Heart left ventricle (tissue), 16 donors: ENCODE results near the gene RIMS3. TPM values are rescaled to one million over a fixed set of nuclear protein-coding genes. Genes with fewer than 3 reads are reported as not detected.
A peak's percentile ranks its signal among the peaks of the same experiment; 100 is the strongest.

ENCODE experiments used
- ATAC-seq, 4 donors: fragments of 200-7000 bp; cut with Tn5 transposase; one replicate each; pipeline ENCODE4 v1.9.1; 2020 to 2022; ENCODE audit warnings: moderate library complexity in 4 of 4, mild to moderate bottlenecking in 3 of 4, moderate number of reproducible peaks in 1 of 4
- DNase-seq, 5 donors: peaks; one replicate each; pipeline ENCODE4 v3.0.0-alpha.2; 2020
- H3K27ac ChIP-seq, 12 donors: fragments of 200-600 bp; sonication (generic) in 4 of 12; one replicate each; pipeline versions ENCODE4 v1.5.0 to v1.8.0; 2016 to 2022; ENCODE audit warnings: mild to moderate bottlenecking in 2 of 12
- H3K27me3 ChIP-seq, 9 donors: fragments of 200-600 bp; sonication (generic) in 2 of 9; one replicate each; pipeline versions ENCODE4 v1.5.1 to v1.8.0; 2016 to 2022; ENCODE audit warnings: mild to moderate bottlenecking in 3 of 9
- H3K36me3 ChIP-seq, 9 donors: fragments of 200-600 bp; sonication (generic) in 2 of 9; one replicate each; pipeline versions ENCODE4 v1.5.0 to v1.8.0; 2018 to 2022; ENCODE audit warnings: mild to moderate bottlenecking in 2 of 9
- H3K4me1 ChIP-seq, 12 donors: fragments of 200-600 bp; sonication (generic) in 4 of 12; one replicate each; pipeline versions ENCODE4 v1.5.0 to v1.8.0; 2016 to 2022; ENCODE audit warnings: mild to moderate bottlenecking in 3 of 12
- H3K4me3 ChIP-seq, 12 donors: fragments of 200-600 bp; sonication (generic) in 4 of 12; one replicate each; pipeline versions ENCODE4 v1.5.0 to v1.8.0; 2017 to 2022; ENCODE audit warnings: mild to moderate bottlenecking in 9 of 12, moderate library complexity in 4 of 12
- H3K9me3 ChIP-seq, 12 donors: fragments of 200-600 bp; sonication (generic) in 4 of 12; one replicate each; pipeline versions ENCODE4 v1.5.0 to v1.8.0; 2016 to 2022; ENCODE audit warnings: mild to moderate bottlenecking in 1 of 12
- CTCF ChIP-seq, 12 donors: fragments of 200-600 bp; sonication (generic) in 4 of 12; IDR thresholded peaks; one replicate each; pipeline versions ENCODE4 v1.5.0 to v1.8.0; 2018 to 2022; ENCODE audit warnings: antibody characterized with exemption in 12 of 12, mild to moderate bottlenecking in 5 of 12
- POLR2A ChIP-seq, 2 donors: fragments of 450-650 bp; IDR thresholded peaks; one replicate each; pipeline ENCODE4 v1.6.1; 2017; ENCODE audit warnings: antibody characterized with exemption in 2 of 2, mild to moderate bottlenecking in 2 of 2, moderate library complexity in 2 of 2
- WGBS, 4 donors: extraction: QIAGEN DNeasy Blood & Tissue Kit in 2 of 4; methylation state at CpG; one replicate each; pipeline versions ENCODE4 v1.1.5 to v1.1.7; 2013 to 2018; 5-methylcytosine and 5-hydroxymethylcytosine counted together
- intact Hi-C, 10 donors: fragments of 100-400 bp; cut with DNase I; formaldehyde crosslinking; loops; one replicate each; pipeline versions ENCODE4 v1.11.1 to v1.14.2; 2022
- polyA plus RNA-seq, 2 donors: library from polyadenylated mRNA; stranded (reverse); fragments of 200-250 nt; gene quantifications; one replicate each; pipeline ENCODE4 v1.2.3, GENCODE V29; 2013
- total RNA-seq, 9 donors: library from RNA; depleted of rRNA in 2 of 9; stranded (reverse); fragments of >200 nt in 2 of 9; fragmentation: NEBNext Ultra II Directional in 3 of 9; extraction: Animal tissue kit (Norgen Biotek cat#: 25700) in 3 of 9; gene quantifications; one replicate each; pipeline versions ENCODE4 v1.1.0 to v1.2.4, GENCODE V29; 2016 to 2023
- donor health status: ischemic (EF 13 %, LVEDD 7.1; RV severe dilation, severe dysfunction).
- donor health status: healthy with polysubstance abuse.
- donor health status: DM: no; HTN: yes; CAD: no.
- donor health status: DM: no; HTN: no; CAD: no.
- donor health status: ischemic (EF 25% LVEDD 6.9; RV normal size, moderate dysfunction).
- donor health status: ischemic (EF 25% LVEDD 5.7; RV mildly dilated, moderate dysfunction).
- donor health status: healthy.
- donor health status: DM: yes; HTN: yes; CAD: no.
- donor health status: ischemic (EF 35%, LVEDD 5.7; RV mildly dilated, moderate dysfunction).
- donor health status: nonischemic (EF 11% LVEDD 7.7; RV severe dilation, severe dysfunction).
- donor health status: DM: yes; HTN: yes; CAD: no.
- donor health status: PGD.
- donor health status: ischemic (EF 29% LVEDD 5.4; RV normal size, mild dysfunction).
- donor health status: nonischemic (EF 23%, LVEDD 6.1; RV moderate dilation, normal function).

Gene RIMS3
- total and polyA plus RNA-seq, 11 donors, result 0.23 to 3.0 (median 1.00) TPM

- no peaks in the 10 kb centered on the region for H3K27me3 ChIP-seq
- H3K9me3 ChIP-seq, result peaks cover 0 to 9% (median 0%) of the 10 kb centered on the region in 12 donors
- WGBS, 4 donors, result 90 to 94% (median 91%) methylated on average over 1 of the region's 1 CpG
- H3K36me3 ChIP-seq, result no peaks in the 10 kb centered on the region
- H3K4me1 ChIP-seq, result no peaks in the 10 kb centered on the region
- DNase-seq (no peak), ATAC-seq (no peak)
- no peak for TF ChIP-seq CTCF (IDR thresholded peaks at IDR 0.05)
- TF ChIP-seq POLR2A (IDR thresholded peaks at IDR 0.05), result no peak
- no peak overlapping the region for H3K27ac ChIP-seq
- H3K4me3 ChIP-seq, result no peak overlapping the region
- intact Hi-C loops, result loop anchor here in 5 of 10 donors (10.0 kb wide), 3 partner anchors 47 to 337 kb away; partner anchors contain the start of gene RIMS3 (in 2 of the 5)
Measured at GRCh38 chr1:40618108-40618507, 47.4 kb downstream of the RIMS3 start.

GRCh38 chr1:40612345-40612831, 53.1 kb downstream of the RIMS3 start:
- peak in 4 of 5 donors; percentile 50 to 68 (median 56) for DNase-seq
- 30 to 36% (median 34%) methylated on average over 11 of the region's 11 CpGs for WGBS, 4 donors
- peaks cover 0 to 9% (median 0%) of the 10 kb centered on the region in 12 donors for H3K9me3 ChIP-seq
- intact Hi-C loops, result loop anchor here (1.0 to 10.0 kb wide), 15 partner anchors 52 to 342 kb away; partner anchors contain the start of gene RIMS3 (in 4 of the 10)
- peak; percentile 72 to 90 (median 80) for TF ChIP-seq CTCF (IDR thresholded peaks at IDR 0.05)
- no peak for TF ChIP-seq POLR2A (IDR thresholded peaks at IDR 0.05)
- no peaks in the 10 kb centered on the region for H3K27me3 ChIP-seq
- H3K27ac ChIP-seq, result no peak overlapping the region
- peak; percentile 47 to 92 (median 88) for ATAC-seq
- H3K36me3 ChIP-seq, result no peaks in the 10 kb centered on the region
- peaks cover 0 to 3% (median 0%) of the 10 kb centered on the region in 12 donors for H3K4me1 ChIP-seq
- no peak overlapping the region for H3K4me3 ChIP-seq

DNA sequence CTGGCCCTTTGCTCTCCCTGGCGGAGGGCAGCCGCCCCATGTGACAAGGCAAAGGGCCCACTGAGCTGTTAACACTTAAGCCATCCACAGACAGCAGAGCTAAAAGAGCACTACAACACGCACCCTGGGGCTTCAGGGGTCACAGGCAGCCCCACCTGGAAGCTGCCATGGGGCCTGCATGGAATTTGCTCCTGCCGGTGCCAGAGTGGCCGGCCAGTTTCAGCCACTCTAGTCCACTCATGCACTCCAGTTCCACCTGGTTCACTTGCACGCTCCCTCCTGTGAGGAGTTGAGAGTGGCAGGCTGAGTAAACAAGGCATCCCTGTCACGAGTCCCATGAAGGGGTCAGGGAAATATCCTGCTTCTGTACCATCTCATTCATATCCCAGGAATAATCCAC, 55.3 kb downstream of the RIMS3 start:
- Histone ChIP-seq H3K4me3 (no peak overlapping the region), H3K36me3 (no peaks in the 10 kb centered on the region), H3K9me3 (peaks cover 0 to under 1% (median 0%) of the 10 kb centered on the region in 12 donors), H3K27ac (no peak overlapping the region), H3K4me1 (peaks cover 0 to 3% (median 0%) of the 10 kb centered on the region in 12 donors), H3K27me3 (no peaks in the 10 kb centered on the region)
- ATAC-seq (peak in 1 of 4 donors; percentile 39), DNase-seq (no peak)
- TF ChIP-seq POLR2A (IDR thresholded peaks at IDR 0.05) (no peak), CTCF (IDR thresholded peaks at IDR 0.05) (no peak)
- 59 to 89% (median 73%) methylated on average over 7 of the region's 7 CpGs for WGBS, 4 donors
- intact Hi-C loops, result loop anchor here in 9 of 10 donors (1.0 to 10.0 kb wide), 9 partner anchors 55 to 345 kb away; partner anchors contain the start of gene RIMS3 (in 4 of the 9)

DNA sequence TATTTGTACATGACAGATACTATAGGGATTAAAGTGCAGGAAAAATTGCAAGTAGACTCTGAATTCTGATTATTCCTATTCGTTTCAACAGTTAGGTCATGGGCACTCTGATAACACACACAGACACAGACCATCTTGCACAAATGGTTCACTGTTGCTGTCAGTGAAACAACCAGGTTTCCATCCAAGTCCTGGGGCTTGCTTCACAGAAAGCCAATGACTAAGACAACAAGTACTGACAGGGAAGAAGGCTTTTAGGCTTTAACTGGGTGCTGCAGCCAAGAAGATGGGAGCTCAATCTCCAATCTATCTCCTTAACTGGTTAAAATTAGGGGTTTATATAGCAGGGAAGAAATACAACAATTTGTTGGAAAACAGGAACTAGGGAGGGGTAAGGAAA, 57.6 kb downstream of the RIMS3 start:
- Histone ChIP-seq H3K9me3 (no peaks in the 10 kb centered on the region), H3K27ac (no peak overlapping the region), H3K36me3 (no peaks in the 10 kb centered on the region), H3K4me1 (peaks cover 0 to 3% (median 0%) of the 10 kb centered on the region in 12 donors), H3K4me3 (no peak overlapping the region), H3K27me3 (no peaks in the 10 kb centered on the region)
- DNase-seq (no peak), ATAC-seq (no peak)
- intact Hi-C loops, result loop anchor here in 1 of 10 donors (5.0 kb wide), 1 partner anchor 344 kb away; no protein-coding TSS in a partner anchor
- 38 to 86% (median 52%) methylated on average over 1 of the region's 1 CpG for WGBS, 4 donors
- no peak for TF ChIP-seq CTCF (IDR thresholded peaks at IDR 0.05)
- no peak for TF ChIP-seq POLR2A (IDR thresholded peaks at IDR 0.05)
